ENCODE data around the gene WDFY2.

The WDFY2 gene

DNA sequence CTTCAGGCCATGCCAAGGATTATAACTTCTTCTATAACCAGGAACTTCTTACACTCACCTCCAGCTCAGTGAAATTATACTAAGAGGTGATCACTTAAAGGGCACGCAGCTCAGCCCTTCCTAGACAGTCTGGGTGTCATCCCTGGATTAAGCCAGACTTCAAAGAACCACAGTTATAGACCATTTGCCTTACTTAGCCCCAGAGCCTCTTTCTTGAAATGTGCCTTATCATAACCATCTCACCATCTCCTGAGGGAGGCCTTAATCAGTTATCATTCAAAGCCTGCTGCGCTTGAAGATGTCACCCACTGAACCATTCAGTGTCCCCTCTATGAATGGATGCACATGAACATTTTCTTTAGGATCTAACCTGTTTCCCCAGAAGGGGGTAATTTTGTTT, 229.8 kb downstream of the WDFY2 start:
- no peak overlapping the region for H3K4me3 ChIP-seq (ENCODE audit: low read depth, low read length)
- TF ChIP-seq, protein P1, sequence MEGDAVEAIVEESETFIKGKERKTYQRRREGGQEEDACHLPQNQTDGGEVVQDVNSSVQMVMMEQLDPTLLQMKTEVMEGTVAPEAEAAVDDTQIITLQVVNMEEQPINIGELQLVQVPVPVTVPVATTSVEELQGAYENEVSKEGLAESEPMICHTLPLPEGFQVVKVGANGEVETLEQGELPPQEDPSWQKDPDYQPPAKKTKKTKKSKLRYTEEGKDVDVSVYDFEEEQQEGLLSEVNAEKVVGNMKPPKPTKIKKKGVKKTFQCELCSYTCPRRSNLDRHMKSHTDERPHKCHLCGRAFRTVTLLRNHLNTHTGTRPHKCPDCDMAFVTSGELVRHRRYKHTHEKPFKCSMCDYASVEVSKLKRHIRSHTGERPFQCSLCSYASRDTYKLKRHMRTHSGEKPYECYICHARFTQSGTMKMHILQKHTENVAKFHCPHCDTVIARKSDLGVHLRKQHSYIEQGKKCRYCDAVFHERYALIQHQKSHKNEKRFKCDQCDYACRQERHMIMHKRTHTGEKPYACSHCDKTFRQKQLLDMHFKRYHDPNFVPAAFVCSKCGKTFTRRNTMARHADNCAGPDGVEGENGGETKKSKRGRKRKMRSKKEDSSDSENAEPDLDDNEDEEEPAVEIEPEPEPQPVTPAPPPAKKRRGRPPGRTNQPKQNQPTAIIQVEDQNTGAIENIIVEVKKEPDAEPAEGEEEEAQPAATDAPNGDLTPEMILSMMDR (IDR thresholded peaks at IDR 0.05; ENCODE audit: insufficient read depth, low read depth, low read length, missing control alignments): no peak
- no peak for DNase-seq (ENCODE audit: low read depth)

- H3K4me3 ChIP-seq (ENCODE audit: low read depth, low read length): peak overlapping the region; percentile 28; the same call in 1 of the 2 replicates
- peak; percentile 87 for DNase-seq (ENCODE audit: low read depth)
- TF ChIP-seq, protein P1 (IDR thresholded peaks at IDR 0.05; ENCODE audit: insufficient read depth, low read depth, low read length, missing control alignments): peak; percentile 84
Observed at GRCh38 chr13:51814825-51815650, 230.8 kb downstream of the WDFY2 start.

DNA sequence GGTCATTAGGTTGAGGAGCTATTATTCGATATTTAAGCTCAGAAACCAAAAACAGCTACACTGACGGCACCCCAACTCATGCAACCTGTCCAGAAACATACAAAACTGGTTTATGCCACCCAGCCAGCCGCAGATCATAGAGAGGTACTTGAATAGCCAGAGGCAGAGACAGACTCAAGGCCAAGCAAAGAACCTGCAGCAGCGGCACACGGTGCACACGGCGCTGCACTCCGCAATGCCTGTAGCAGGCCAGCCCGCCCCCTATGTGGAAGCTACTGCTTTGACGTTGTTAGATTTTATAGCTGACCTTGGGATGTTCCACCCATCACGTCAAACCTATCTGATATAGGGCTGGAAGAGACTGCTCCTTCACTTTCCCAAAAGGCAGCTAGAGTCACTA, 231.6 kb downstream of the WDFY2 start:
- TF ChIP-seq, protein P1 (IDR thresholded peaks at IDR 0.05; ENCODE audit: insufficient read depth, low read depth, low read length, missing control alignments): no peak
- DNase-seq (ENCODE audit: low read depth): no peak
- no peak overlapping the region for H3K4me3 ChIP-seq (ENCODE audit: low read depth, low read length)

DNA sequence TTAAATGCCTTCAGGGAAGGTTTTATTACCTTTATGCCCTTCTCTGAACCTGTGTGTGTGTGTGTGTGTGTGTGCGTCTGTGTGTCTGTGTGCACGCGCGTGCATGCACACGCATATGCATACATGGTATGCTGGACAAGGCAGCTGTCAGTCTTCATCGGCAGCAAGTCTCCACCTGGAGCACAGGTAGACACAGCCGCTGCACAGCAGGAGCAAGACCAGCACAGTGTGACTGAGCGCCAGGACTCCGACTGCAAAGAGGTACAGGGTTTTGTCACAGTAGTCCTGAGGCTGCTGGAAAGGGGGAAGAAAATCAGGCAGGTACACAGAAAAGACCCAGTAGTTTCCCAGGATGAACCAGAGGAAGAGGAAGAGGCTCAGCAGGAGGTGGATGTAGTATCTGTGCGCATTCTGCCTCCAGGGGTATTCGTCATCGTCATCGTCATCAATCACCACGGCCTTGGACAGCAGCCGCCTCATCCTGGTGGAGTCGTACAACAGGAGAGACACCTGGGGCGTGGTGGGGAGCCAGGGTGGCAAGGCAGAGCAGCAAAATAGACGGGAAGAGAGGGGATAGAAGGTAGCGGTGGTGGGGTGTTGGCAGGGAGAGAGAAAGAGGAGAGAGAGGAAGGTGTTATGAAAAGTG, 232.5 kb downstream of the WDFY2 start:
- no peak for DNase-seq (ENCODE audit: low read depth)
- TF ChIP-seq, protein P1 (IDR thresholded peaks at IDR 0.05; ENCODE audit: insufficient read depth, low read depth, low read length, missing control alignments): no peak
- no peak overlapping the region for H3K4me3 ChIP-seq (ENCODE audit: low read depth, low read length)

All from GM12865 (cell line).